NCI-H1694 treated with DMSO at 0.1 percent for 48 hours (cell line): Measurements from ENCODE around the gene IL11RA.

Experiments used
- DNase-seq: peaks from one replicate; lab custom pipeline; 2025; lab: John Stamatoyannopoulos, UW

IL11RA gene

DNA sequence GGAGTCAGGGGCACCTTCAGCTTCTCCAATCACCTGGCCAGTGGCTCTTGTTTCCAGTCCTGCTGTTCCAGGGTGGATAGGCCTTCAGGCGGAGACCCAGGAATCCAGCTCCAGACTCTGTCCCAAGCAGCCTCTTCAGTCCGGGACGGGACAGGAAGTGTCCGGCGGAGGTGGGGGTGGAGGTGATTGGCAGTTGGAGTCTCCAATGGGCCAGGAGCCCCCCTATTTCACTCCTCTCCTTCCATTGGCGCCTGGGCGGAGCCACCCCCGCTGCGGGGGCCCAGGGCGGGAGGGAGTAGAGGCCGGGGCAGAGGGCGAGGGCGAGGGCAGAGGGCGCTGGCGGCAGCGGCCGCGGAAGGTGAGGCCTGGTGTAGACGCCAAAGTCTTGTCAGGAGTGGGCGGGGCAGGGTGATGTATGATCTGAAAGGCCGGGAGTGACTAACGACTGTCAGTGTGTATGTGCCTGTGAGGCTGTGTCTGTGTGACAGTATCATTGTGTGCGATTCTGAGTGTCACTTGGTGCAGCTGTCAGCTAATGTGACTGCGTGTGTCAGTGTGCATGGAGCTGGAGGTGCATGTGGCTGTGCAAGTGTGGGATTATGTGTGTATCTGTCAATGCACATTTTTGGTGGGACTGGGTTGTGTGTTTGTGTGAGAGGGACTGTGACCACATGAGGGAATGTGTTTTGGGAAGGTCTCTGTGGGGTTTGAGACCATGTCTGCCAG, at the start of gene IL11RA:
Gene IL11RA (plus strand): TSS at position 310 of the 726 bp plus-strand sequence. CDS start 3,033 bp downstream, outside the sequence.
- peak; percentile 81 for DNase-seq

DNA sequence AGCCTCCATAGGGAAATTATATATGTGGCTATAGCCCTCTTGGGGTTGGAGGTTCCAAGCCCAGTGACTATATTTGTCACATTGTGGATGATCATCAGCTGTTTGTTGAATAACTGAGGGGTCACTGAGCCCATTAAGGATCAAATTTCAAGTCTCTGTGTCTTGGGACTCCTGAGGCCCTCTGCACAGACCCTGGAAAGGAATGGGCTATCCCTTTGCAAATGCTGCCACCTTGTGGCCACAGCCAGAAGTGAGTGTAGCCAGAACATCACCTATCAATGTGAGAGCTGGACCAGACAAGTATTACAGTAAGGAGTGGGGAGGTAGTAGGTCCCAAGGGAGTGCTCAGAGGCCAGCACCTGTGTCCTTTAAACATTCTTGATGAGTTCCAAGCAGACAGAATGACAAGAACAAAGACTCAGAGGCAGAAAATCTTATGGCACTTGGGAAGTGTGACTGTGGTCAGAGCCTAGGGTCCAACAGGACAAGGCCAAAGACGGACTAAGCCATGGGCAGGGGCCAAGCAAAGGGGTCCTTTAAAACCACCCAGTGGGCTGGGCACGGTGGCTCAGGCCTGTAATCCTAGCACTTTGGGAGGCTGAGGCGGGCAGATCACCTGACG, 48.3 kb upstream of the IL11RA start:
- DNase-seq, result peak; percentile 63

DNA sequence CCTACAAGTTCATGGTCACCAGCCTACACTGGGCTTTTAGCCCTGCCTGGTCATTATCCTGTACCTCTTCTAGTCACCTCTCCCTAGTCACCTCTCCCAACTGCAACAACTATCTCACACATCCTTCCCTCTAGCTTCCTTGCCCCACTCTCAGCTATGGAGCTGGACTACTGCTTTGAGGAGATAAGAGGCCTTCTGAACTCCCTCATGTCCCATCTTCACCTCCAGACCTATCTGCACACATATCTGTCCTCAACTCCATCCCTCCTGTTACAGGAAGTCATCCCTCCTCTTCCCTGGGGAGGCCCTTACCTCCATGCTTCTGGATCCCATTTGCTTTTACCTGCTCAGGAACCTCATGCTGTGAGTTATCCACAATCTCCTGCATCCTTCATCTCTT, 45.8 kb upstream of the IL11RA start:
- DNase-seq, result no peak

DNA sequence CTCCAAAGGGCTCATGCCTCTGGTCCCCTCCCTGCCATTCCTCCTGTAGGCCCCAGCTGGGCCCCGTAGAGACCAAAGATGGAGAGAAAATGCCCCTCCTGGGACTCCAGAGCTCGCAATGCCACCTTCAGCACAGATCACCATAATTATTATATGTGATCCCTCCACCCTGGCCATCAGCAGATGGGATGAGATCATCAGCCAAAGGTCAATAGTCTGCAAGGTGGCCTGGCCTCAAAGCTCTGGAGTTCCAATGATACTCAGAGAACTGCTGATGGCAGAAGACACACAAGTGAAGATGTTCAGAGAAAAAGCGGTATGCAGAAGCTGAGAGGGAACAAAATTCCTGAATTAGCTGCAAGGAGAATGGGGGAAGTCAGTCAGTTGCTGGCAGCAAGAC, 45.1 kb upstream of the IL11RA start:
- no peak for DNase-seq

DNA sequence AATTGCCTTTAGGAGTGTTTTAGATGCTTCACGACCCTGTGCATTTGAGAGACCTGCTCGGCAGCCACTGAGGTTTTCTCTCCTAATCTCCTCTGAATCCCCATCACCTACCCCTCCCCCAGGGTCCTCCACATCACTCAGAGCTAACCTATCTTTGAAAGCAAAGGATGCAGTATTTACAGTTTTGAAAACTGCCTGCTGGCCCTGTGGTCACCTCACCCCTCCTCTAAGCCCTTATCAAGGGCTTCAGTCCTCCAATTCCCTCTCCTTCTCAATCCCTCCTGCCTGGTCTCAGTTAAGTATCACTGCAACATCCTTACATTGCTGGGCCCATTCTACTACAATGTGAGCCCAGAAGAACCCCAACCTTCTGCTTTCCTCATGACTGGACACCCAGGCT, 44.7 kb upstream of the IL11RA start:
- DNase-seq, result no peak

DNA sequence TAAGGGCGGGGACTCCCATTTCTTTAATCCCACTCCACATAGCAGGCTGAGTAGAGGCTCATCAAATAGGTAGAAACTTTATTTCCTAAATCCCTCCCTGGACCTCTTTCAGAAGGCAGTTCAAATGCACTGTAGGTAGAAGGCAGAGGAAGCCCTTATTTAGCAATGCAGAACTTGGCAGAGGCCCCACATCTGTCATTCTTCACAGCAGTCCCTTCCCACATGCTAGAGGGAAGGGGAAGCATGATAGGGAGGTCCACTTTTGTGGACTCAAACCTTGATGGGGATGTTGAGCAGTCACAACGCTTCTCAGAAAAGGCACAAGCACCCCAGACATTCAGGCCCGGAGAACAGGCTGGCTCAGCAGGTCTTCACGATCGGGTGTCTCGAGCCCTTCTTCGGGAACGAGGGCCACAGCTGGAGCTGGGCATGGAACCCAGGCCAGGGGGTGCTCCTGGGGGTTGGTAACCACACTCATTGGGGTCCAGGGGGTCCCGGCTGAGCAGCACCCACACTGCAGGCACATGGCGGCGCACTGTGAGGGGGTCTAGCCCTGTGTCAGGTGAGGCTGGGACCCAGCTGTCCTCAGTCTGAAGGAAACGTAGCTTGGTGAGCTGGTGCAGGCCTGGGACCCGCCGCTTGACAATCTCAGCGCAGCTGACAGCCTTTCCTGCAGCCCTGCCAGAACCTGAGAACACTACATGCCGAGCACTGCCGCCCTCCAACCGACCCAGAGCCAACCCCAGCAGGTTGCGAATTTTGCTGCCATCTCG, 41.4 kb upstream of the IL11RA start:
- DNase-seq, result no peak

DNA sequence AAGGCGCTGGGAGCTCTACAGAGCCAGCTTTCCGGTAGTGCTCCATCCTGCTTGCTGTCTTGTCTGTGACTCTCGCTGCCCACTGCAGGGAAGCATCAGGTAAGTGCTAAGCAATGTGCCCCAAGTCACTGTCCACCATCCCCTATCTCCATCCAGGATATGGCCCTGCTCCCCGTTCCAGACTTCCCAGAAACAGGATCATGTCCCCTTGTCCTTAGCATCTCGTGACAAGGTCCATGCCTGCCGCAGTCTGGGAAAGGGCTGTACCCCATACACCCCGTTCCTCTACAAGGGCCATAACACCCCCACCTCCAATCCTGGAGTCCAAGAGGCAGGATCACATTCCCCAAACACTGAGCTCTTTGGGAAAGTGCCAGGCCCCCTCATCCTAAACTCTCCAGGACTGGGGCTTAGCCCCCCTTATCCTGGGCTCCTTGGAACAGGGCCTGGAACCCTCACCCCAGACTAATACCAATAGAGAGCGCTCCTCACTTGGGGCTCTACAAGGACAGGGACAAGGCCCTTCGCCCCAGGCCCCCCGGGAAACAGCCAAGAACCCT, 40.7 kb upstream of the IL11RA start:
- no peak for DNase-seq

DNA sequence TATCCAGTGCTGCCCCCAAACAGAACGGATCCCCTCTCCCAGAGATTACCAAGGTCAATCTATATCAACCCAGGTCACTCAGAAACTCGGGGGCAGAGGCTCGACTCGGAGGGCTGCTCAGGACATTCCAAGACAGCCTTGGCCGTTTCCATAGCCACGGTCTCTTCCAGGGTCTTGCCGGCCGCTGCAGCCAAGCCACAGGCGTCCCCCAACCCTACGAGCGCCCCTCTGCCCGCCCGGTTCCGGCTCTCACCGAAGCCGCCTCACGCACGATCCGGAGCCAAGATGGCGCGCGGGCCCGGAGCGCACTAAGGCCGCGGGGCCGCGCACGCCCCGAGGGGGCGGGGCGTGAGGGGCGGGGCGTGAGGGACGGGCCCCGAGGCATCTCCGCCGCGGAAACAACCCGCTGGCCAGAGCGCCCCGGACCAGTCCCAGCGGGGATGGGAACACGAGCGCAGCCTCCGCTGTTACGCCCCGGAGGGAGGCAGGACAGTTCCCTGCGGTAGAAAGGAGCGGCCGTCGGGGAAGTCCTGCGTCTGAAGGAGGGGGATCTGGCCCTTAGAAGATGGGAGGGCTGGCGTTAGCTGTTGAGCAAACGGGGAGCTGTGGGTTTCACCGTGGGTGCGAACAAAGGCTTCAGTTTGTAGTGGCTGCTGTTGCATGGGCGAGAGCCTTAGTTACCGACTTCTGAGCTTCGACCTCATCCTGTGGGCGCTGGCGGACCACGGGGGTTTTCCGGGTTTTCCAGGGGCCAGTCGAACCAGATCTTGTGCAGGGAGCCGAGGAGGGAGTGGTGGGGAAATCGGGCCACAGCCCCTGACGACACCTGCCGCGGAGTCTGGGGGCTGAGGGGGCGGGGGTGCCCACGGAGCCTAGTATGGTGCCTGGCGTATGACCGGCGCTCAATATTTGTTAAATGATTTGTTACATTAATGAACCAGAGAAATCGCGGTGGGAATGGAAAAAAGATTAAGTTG, 39.9 kb upstream of the IL11RA start, which contains the start of gene RPP25L:
Gene RPP25L (minus strand): TSS at position 287 of the 977 bp plus-strand sequence. CDS start 801 bp downstream, outside the sequence.
- peak; percentile 76 for DNase-seq

DNA sequence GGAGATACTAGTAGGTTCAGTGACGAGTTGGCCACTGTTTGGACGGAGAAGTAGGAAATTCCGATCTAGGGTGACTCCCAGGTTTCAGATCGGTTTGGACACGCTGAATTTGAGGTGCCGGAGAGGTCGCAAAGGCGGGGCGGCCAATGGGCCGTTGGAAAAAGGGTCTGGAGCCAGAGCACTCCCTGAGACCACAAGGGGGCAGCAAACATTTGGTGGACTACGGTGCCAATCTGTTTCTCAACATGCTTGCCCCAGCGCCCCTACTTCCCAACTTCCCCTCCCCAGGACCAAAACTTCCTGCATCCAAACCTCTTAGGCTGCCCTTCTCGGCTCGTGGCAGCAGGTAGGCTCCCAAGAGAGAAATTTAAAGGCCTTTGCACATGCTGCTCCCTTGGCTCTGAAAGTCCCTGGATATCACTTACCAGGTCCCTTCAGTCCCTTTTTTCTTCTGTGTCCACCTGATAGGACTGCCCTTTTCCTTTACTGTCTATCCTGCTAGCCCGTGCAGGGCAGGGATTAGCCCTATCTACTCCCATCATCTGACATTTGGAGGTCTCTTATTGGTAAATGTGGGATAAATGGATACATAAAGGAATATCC, 39.1 kb upstream of the IL11RA start:
- peak; percentile 67 for DNase-seq

DNA sequence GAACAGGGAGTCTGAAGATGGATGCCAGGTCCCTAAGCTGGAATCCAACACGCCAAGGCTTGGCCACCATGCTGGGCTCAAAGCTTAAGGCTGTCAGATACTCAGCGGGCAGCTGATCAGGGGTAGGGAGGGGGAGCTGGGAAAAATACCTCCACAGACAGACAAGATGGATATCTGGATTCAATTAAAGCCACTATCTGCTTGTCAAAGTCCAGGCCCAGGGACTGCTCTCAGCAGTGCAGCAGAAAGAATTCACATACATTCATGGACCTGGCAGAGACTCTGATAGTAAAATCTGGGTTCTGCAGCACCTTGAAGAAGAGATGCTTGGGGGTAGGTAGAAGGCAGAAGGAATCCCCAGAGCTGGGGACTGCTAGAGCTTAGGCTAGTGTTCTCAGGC, 36.9 kb upstream of the IL11RA start:
- DNase-seq, result no peak

DNA sequence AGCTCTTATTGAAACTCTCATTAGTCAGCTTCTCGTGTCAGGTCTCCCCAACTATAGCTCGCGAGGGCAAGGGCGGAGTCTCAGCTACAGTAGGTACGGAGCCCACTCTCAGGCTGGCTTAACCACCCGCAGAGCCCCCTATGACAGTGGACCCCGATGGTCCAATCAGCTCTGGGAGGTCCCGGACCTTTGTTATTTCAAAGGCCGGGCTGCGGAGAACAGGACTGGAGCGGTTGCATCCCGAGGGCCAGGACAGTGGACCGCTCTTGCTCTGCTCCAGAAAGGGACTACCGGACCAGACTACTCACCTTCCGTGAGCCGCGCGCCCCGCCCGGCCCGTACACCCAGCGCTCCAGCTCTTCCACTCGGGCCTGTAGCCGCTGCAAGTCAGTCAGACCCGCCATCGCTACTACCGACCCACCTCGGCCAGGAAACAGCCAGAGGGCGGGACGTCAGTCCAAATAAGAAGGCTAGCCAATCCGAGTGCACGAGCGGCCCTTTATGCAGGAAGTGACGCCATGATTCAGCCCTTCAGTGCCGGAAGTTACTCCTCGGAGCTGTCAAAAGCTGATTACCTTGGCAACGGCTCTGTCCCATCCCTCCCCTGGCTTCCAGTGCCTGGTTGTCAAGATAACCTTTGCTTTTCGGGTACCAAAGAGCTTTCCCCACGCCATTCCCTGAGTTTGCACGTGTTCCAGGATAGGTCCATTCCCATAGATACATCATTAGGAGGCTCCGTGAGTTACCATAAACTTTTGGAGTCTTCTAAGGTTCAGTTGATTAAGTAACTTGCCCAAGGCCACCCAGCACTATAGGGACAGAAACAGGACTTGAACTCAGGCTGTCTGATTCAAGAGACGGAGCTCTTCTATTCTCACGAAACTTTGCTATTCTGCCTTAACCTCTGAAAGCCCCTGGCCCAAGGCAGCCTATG, 31.7 kb upstream of the IL11RA start, which contains the start of gene DCTN3:
Gene DCTN3 (minus strand): TSS at position 435 of the 934 bp plus-strand sequence. CDS start 31 bp downstream, at position 404.
- DNase-seq, result peak; percentile 92

DNA sequence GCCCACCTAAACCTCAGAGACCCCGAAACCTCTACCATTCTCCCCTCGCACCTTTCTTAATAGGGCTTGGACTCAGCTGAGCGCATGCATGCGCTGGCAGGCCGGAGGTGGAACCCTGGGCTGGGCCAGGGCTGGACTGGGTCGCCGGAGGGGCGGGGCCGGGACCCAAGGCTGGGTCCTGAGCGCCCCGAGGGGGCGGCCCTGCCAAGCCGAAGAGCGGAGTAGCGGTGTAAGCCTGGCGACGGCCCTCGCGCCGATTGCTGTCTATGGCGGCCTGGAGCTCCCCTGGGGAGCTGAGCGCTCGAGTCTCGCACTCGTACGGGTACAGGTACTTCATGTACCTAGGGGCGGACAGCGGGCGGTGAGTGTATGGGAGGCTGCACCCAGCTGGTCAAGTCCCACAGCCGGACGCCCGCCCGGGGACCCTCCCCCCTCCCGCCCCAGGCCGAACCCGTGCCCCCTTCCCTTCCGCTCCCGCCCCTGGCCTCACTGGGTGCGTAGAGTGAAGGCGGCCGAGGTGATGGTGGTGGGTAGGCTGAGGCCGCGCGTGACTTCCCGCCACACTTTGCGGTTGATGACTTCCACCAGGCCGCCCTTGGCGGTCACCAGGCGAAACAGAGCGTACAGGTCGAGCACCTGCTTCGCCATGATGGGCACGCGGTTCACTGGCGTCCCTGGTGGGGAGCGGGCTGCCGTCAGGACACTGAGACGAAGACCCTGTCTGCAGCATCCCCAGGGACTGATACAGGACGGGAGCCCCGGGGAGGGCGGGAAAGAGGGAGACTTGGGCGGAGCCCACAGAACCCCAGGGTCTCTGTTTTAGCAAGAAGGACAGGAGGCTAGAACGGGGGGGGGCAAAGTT, 28.4 kb upstream of the IL11RA start:
- no peak for DNase-seq

DNA sequence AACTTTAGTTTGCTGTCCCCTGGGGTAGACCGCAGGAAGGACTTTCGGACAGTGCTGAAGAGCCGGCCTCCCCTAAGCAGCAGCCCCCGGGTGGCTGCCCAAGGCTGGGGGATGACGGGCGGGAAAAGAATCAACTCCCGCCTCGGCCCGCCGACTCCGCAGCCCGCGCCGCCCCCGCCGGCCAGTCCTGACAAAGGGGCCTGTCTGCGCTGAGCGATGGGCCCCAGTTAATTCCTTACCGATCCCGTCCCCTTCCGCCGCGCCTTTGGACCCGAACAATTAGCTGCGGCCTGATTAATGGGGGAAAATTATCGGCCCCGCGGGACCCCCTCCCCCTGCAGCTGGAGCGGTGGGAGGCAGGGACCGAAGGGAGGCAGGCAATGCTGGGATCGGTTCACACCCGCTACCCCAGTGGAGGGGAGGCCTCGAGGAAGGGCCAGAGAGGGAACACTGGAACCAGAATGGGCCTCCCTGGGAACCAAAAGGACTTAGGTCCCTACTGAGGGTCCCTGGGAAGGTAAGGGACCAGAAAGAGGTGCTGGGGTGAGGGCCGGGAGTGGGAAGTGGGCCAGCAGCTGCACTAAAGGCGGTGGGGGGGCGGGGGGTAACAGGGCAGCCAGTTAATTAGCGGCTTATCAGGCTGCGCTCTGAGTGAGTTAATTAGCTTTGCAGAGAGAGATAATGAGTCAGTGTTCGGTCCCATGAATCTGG, 27.4 kb upstream of the IL11RA start:
- DNase-seq, result no peak

DNA sequence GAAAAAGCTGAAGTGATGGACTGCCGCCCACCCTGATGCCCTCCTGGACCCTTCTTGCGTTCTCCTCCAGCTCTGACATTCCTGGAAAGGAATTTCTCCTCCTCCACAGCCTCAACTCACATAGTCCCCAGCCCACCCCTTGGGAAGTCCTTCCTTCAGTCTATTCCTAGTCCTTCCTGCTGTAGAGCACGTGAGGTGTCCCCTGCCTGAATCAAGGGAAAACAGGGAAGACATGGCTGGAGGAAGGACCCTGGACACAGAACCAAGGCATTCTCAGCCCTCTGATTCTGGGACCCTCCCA, 26.8 kb upstream of the IL11RA start:
- DNase-seq, result no peak

DNA sequence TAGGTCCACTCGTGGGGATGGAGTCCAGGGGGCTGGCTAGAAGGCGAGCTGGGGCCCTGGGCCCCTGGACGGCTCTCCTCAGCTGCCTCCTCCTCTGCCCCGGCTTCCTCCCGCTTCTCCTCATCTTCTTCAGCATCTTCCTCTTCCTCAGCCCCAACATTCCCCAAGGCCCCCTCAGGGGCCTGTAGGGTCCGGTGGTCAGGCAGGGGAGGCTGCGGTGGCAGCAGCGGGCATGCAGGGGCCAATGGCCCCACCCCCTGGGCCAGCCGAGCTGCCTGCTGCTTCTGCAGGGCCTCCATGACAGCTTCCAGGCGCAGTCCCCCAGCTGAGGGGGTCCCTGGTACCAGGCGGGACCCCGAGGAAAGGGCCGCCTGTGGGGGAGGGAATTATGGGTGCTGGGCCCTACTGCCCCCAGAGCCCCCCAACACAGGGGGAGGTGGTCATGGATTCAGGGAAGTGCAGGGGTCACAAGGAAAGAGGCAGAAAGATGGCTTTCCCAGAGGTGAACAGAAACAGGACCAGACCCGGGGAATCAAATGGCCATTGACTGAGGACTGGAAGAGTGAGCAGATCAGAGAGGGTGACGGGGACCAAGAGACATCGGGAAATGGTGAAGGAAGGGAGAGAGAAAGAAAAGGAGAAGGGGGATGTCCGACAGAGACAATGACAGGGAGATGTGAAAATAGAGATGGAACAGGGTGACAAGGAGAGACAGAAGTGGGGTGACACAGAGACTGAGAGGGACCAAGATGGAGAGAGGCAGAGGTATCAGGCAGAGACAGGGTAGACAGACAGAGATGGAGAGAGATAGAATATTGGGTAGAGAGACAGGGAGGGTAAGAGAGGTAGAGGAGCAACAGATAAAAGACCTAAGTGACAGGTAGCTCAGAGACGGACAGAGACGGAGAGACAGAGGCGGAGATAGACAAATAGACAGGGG, 24.0 kb upstream of the IL11RA start:
- no peak for DNase-seq

DNA sequence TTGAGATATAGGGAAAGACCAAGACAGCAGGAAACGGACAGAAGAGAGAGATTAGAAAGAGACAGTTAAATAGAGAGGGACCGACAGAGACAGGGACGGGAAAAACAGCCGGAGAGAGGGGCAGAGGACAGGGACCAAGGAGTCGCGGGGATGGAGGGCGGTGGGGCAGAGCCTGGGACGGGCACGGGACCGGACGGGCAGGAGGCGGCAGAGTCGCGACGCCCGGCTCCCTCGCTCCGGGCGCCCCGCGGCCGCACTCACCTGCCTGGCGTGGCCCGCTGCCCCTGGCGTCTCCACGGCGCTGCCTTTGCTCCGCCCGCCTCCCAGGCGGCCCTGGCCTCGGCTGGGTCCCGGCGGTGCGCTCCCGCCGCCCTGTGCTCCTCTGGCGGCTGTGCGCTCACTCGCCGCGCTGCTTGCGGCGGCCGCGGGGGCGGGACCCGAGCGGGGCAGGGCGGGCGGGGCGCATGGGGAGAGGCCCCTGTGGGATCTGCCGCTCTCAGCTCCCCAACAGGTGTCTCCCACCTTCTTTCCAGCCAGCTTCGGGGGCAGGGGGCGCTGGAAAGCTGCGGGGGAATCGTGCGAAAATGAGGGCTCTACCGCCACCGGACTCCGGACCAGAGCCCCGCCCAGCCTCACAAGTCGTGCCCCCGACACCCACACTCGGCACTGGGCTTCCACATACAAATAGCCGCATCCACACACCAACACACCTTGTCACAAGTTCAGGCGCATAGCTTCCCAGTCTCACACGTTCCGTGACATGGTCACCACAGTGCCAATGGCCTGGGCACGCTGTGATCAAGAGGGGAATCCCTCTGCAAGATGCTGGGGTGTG, 23.1 kb upstream of the IL11RA start, which contains the start of gene ARID3C:
Gene ARID3C (minus strand): TSS at position 411 of the 835 bp plus-strand sequence. CDS start 1,052 bp downstream, outside the sequence.
- DNase-seq, result no peak
